Right lobe of liver (tissue), 4 donors: ENCODE results near the gene SCRT2.

Source experiments
- POLR2A ChIP-seq: fragments of 450-650 bp; IDR thresholded peaks from one replicate; pipeline ENCODE4 v1.6.1; 2017; ENCODE audit warnings: antibody characterized with exemption, mild to moderate bottlenecking
- TF ChIP-seq, protein P1 (sequence below), 4 donors: fragments of 200-600 bp in 3 of 4; fragments of 450-650 bp in 1 of 4; IDR thresholded peaks; one replicate each; pipeline versions ENCODE4 v1.5.1 to v1.8.0; 2016 to 2022; ENCODE audit warnings: antibody characterized with exemption in 4 of 4, mild to moderate bottlenecking in 2 of 4
- donor health status: DM: no; HTN: no; CAD: no.
- donor health status: DM: no; HTN: no; CAD: no.
- donor health status: DM: no; HTN: yes; CAD: no.

DNA sequence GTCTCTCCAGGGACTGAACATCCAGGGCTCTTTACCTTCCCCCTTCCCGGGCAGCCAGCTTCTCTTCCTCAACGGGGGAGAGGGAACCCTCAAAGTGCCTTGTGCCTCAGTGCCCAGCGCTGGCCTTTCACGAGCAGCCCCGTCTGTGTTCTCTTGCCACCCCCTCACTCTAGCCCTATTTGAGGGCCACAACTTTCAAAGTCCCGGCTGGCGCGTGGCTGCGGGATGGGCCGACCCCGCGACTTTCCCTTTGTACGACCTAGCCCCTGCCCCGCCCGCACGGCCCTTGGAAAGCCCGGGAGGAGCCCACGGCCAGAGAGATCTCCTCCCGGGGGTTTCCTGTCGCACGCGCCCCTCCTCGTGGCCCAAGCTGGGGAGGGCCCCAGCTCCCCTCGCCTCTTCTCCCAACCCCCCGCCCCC is 559 bp downstream of the SCRT2 start:
- TF ChIP-seq, protein P1, sequence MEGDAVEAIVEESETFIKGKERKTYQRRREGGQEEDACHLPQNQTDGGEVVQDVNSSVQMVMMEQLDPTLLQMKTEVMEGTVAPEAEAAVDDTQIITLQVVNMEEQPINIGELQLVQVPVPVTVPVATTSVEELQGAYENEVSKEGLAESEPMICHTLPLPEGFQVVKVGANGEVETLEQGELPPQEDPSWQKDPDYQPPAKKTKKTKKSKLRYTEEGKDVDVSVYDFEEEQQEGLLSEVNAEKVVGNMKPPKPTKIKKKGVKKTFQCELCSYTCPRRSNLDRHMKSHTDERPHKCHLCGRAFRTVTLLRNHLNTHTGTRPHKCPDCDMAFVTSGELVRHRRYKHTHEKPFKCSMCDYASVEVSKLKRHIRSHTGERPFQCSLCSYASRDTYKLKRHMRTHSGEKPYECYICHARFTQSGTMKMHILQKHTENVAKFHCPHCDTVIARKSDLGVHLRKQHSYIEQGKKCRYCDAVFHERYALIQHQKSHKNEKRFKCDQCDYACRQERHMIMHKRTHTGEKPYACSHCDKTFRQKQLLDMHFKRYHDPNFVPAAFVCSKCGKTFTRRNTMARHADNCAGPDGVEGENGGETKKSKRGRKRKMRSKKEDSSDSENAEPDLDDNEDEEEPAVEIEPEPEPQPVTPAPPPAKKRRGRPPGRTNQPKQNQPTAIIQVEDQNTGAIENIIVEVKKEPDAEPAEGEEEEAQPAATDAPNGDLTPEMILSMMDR (IDR thresholded peaks at IDR 0.05), result no peak
- no peak for TF ChIP-seq POLR2A
